Measurements from ENCODE around the gene NKX2-1.
A peak's percentile ranks its signal among the peaks of the same experiment; 100 is the strongest.
"Not testable (repeated sequence)": the region's sequence is repeated elsewhere in the genome, so short reads cannot be mapped to it uniquely, and the experiment has no call there.

NKX2-1 gene

GRCh38 chr14:36519431-36520321 lies at the start of gene NKX2-1:
TSS of gene NKX2-1 (minus strand) at chr14:36520232. CDS start at chr14:36520129, 103 bp downstream.
- H3K9me3 Mint-ChIP-seq (ENCODE audit: low read depth), result no peaks in the 10 kb centered on the region
- no peaks in the 10 kb centered on the region for H3K36me3 Mint-ChIP-seq
- H3K27ac Mint-ChIP-seq, result no peak within 1 kb of the TSS
- peak within 1 kb of the TSS; percentile 76 for H3K4me3 Mint-ChIP-seq
- H3K4me1 Mint-ChIP-seq (ENCODE audit: low read depth), result peaks cover 19% of the 10 kb centered on the region
- H3K27me3 Mint-ChIP-seq, result peaks cover 45% of the 10 kb centered on the region

- Mint-ChIP-seq H3K27me3 (peaks cover 15% of the 10 kb centered on the region), H3K9me3 (ENCODE audit: low read depth) (no peaks in the 10 kb centered on the region), H3K4me1 (ENCODE audit: low read depth) (no peaks in the 10 kb centered on the region), H3K27ac (no peak overlapping the region), H3K36me3 (no peaks in the 10 kb centered on the region), H3K4me3 (no peak overlapping the region)
Measured at GRCh38 chr14:36556811-36557433, 36.9 kb upstream of the NKX2-1 start.

GRCh38 chr14:36555998-36556743 lies 36.1 kb upstream of the NKX2-1 start:
- peaks cover 11% of the 10 kb centered on the region for H3K27me3 Mint-ChIP-seq
- H3K4me3 Mint-ChIP-seq, result no peak overlapping the region
- no peaks in the 10 kb centered on the region for H3K9me3 Mint-ChIP-seq (ENCODE audit: low read depth)
- H3K4me1 Mint-ChIP-seq (ENCODE audit: low read depth), result no peaks in the 10 kb centered on the region
- H3K36me3 Mint-ChIP-seq, result no peaks in the 10 kb centered on the region
- H3K27ac Mint-ChIP-seq, result no peak overlapping the region

- Mint-ChIP-seq H3K9me3 (ENCODE audit: low read depth) (no peaks in the 10 kb centered on the region), H3K4me1 (ENCODE audit: low read depth) (no peaks in the 10 kb centered on the region), H3K4me3 (no peak overlapping the region), H3K27me3 (peaks cover 9% of the 10 kb centered on the region), H3K27ac (no peak overlapping the region), H3K36me3 (no peaks in the 10 kb centered on the region)
Measured at GRCh38 chr14:36553656-36554260, 33.7 kb upstream of the NKX2-1 start.

GRCh38 chr14:36550899-36551298 lies 30.9 kb upstream of the NKX2-1 start:
- Mint-ChIP-seq H3K27me3 (peaks cover 9% of the 10 kb centered on the region), H3K27ac (no peak overlapping the region), H3K4me3 (no peak overlapping the region), H3K36me3 (no peaks in the 10 kb centered on the region), H3K9me3 (ENCODE audit: low read depth) (no peaks in the 10 kb centered on the region), H3K4me1 (ENCODE audit: low read depth) (no peaks in the 10 kb centered on the region)

GRCh38 chr14:36544280-36544679 lies 24.2 kb upstream of the NKX2-1 start:
- H3K4me3 Mint-ChIP-seq; H3K36me3 Mint-ChIP-seq; H3K4me1 Mint-ChIP-seq (ENCODE audit: low read depth); H3K27ac Mint-ChIP-seq; H3K9me3 Mint-ChIP-seq (ENCODE audit: low read depth): not testable (repeated sequence)
- H3K27me3 Mint-ChIP-seq, result peaks cover 12% of the 10 kb centered on the region

GRCh38 chr14:36538051-36538450 lies 18.0 kb upstream of the NKX2-1 start:
- peaks cover 11% of the 10 kb centered on the region for H3K27me3 Mint-ChIP-seq
- peaks cover 11% of the 10 kb centered on the region for H3K9me3 Mint-ChIP-seq (ENCODE audit: low read depth)
- H3K27ac Mint-ChIP-seq, result no peak overlapping the region
- no peaks in the 10 kb centered on the region for H3K4me1 Mint-ChIP-seq (ENCODE audit: low read depth)
- no peak overlapping the region for H3K4me3 Mint-ChIP-seq
- H3K36me3 Mint-ChIP-seq, result no peaks in the 10 kb centered on the region

GRCh38 chr14:36529062-36529461 lies 9.0 kb upstream of the NKX2-1 start:
- peaks cover 10% of the 10 kb centered on the region for H3K4me1 Mint-ChIP-seq (ENCODE audit: low read depth)
- peaks cover 41% of the 10 kb centered on the region for H3K27me3 Mint-ChIP-seq
- no peaks in the 10 kb centered on the region for H3K36me3 Mint-ChIP-seq
- peaks cover 18% of the 10 kb centered on the region for H3K9me3 Mint-ChIP-seq (ENCODE audit: low read depth)
- no peak overlapping the region for H3K4me3 Mint-ChIP-seq
- H3K27ac Mint-ChIP-seq, result no peak overlapping the region

GRCh38 chr14:36525746-36526099 lies 5.7 kb upstream of the NKX2-1 start:
- Mint-ChIP-seq H3K4me1 (ENCODE audit: low read depth) (peaks cover 21% of the 10 kb centered on the region), H3K36me3 (no peaks in the 10 kb centered on the region), H3K27ac (no peak overlapping the region), H3K27me3 (peaks cover 59% of the 10 kb centered on the region), H3K9me3 (ENCODE audit: low read depth) (peaks cover 12% of the 10 kb centered on the region), H3K4me3 (no peak overlapping the region)

GRCh38 chr14:36524874-36525745 lies 5.1 kb upstream of the NKX2-1 start:
- Mint-ChIP-seq H3K4me1 (ENCODE audit: low read depth) (peaks cover 21% of the 10 kb centered on the region), H3K4me3 (no peak overlapping the region), H3K27me3 (peaks cover 57% of the 10 kb centered on the region), H3K36me3 (no peaks in the 10 kb centered on the region), H3K9me3 (ENCODE audit: low read depth) (peaks cover 12% of the 10 kb centered on the region), H3K27ac (no peak overlapping the region)

GRCh38 chr14:36524220-36524837 lies 4.3 kb upstream of the NKX2-1 start:
- peaks cover 23% of the 10 kb centered on the region for H3K4me1 Mint-ChIP-seq (ENCODE audit: low read depth)
- H3K9me3 Mint-ChIP-seq (ENCODE audit: low read depth), result peaks cover 8% of the 10 kb centered on the region
- H3K27ac Mint-ChIP-seq, result no peak overlapping the region
- no peaks in the 10 kb centered on the region for H3K36me3 Mint-ChIP-seq
- no peak overlapping the region for H3K4me3 Mint-ChIP-seq
- peaks cover 58% of the 10 kb centered on the region for H3K27me3 Mint-ChIP-seq

- Mint-ChIP-seq H3K27ac (no peak overlapping the region), H3K4me1 (ENCODE audit: low read depth) (peaks cover 19% of the 10 kb centered on the region), H3K27me3 (peaks cover 50% of the 10 kb centered on the region), H3K9me3 (ENCODE audit: low read depth) (no peaks in the 10 kb centered on the region), H3K4me3 (no peak overlapping the region), H3K36me3 (no peaks in the 10 kb centered on the region)
Measured at GRCh38 chr14:36522972-36523715, 3.1 kb upstream of the NKX2-1 start.

GRCh38 chr14:36522347-36522971 lies 2.4 kb upstream of the NKX2-1 start:
- H3K27ac Mint-ChIP-seq, result no peak overlapping the region
- no peaks in the 10 kb centered on the region for H3K36me3 Mint-ChIP-seq
- peaks cover 44% of the 10 kb centered on the region for H3K27me3 Mint-ChIP-seq
- H3K4me3 Mint-ChIP-seq, result no peak overlapping the region
- no peaks in the 10 kb centered on the region for H3K9me3 Mint-ChIP-seq (ENCODE audit: low read depth)
- peaks cover 19% of the 10 kb centered on the region for H3K4me1 Mint-ChIP-seq (ENCODE audit: low read depth)

Measured in activated naive CD8-positive, alpha-beta T cell (primary cell).